ENCODE measurements around the gene FUT7. TPM values are rescaled to one million over a fixed set of nuclear protein-coding genes. Genes with fewer than 3 reads are reported as not detected.

The FUT7 gene
- total and polyA plus RNA-seq, 2 of the 13 experiments (the other 11 are each of a cell fraction or from before 2014, with no cell fraction given) = 0.05 TPM; not detected in 1

GRCh38 chr9:137064027-137064879 lies 32.4 kb upstream of the FUT7 start (continued):
- no peak for TF ChIP-seq HIC2 (CRISPR knock-in tag; IDR thresholded peaks at IDR 0.05; ENCODE audit: low read depth)
- peak; percentile 49; the same call in 1 of the 2 replicates for TF ChIP-seq SMC3 (IDR thresholded peaks at IDR 0.05; ENCODE audit: low read length)
- peak; percentile 92 for TF ChIP-seq KDM2A (CRISPR knock-in tag; IDR thresholded peaks at IDR 0.05; ENCODE audit: borderline replicate concordance, low read depth)
- no peak for TF ChIP-seq CHD2 (IDR thresholded peaks at IDR 0.05; ENCODE audit: low read depth, low read length)
- 0 out of 2 replicates have a peak, but pooled peaks have one; percentile 24 for TF ChIP-seq E2F1 (CRISPR knock-in tag; IDR thresholded peaks at IDR 0.05)
- no peak for TF ChIP-seq NFE2 (CRISPR knock-in tag; IDR thresholded peaks at IDR 0.05)
- no peak for TF ChIP-seq SNAPC4 (CRISPR knock-in tag; IDR thresholded peaks at IDR 0.05)
- TF ChIP-seq ZNF503 (CRISPR knock-in tag; IDR thresholded peaks at IDR 0.05) = no peak
- peak; percentile 31; the same call in 1 of the 2 replicates for TF ChIP-seq GMEB1 (CRISPR knock-in tag; IDR thresholded peaks at IDR 0.05; ENCODE audit: borderline replicate concordance)
- TF ChIP-seq TCF12 (IDR thresholded peaks at IDR 0.05) = no peak
- no peak for TF ChIP-seq TCF12 (CRISPR knock-in tag; IDR thresholded peaks at IDR 0.05)
- TF ChIP-seq RBM39 (IDR thresholded peaks at IDR 0.05; ENCODE audit: low read depth, low read length, poor library complexity, severe bottlenecking) = no peak
- no peak for TF ChIP-seq KAT8 (CRISPR knock-in tag; IDR thresholded peaks at IDR 0.05)
- TF ChIP-seq ZSCAN22 (CRISPR knock-in tag; IDR thresholded peaks at IDR 0.05) = no peak
- no peak for TF ChIP-seq ZNF460 (CRISPR knock-in tag; IDR thresholded peaks at IDR 0.05; ENCODE audit: borderline replicate concordance)
- no peak for TF ChIP-seq NR1H2 (CRISPR knock-in tag; IDR thresholded peaks at IDR 0.05; ENCODE audit: borderline replicate concordance, low read depth)
